ENCODE data around the gene LRIG3.

LRIG3 gene

GRCh38 chr12:58932806-58933681 is 12.7 kb upstream of the LRIG3 start:
- no peaks in the 10 kb centered on the region for H3K27me3 ChIP-seq (ENCODE audit: insufficient read depth, low read length)
- no peak overlapping the region for H3K27ac ChIP-seq (ENCODE audit: low read depth, low read length)
- H3K36me3 ChIP-seq (ENCODE audit: insufficient read depth, low read length), result no peaks in the 10 kb centered on the region
- H3K79me2 ChIP-seq (ENCODE audit: control insufficient read depth, insufficient read depth, low read length, unreplicated experiment), result no peaks in the 10 kb centered on the region
- no peaks in the 10 kb centered on the region for H3K4me1 ChIP-seq (ENCODE audit: control insufficient read depth, insufficient read depth, low read length, unreplicated experiment)
- H2AFZ ChIP-seq (ENCODE audit: low read length, unreplicated experiment), result no peak overlapping the region
- H3K4me3 ChIP-seq (ENCODE audit: low read depth, low read length), result no peak overlapping the region

- Histone ChIP-seq H2AFZ (ENCODE audit: low read length, unreplicated experiment) (no peak overlapping the region), H3K36me3 (ENCODE audit: insufficient read depth, low read length) (no peaks in the 10 kb centered on the region), H3K4me3 (ENCODE audit: low read depth, low read length) (no peak overlapping the region), H3K4me1 (ENCODE audit: control insufficient read depth, insufficient read depth, low read length, unreplicated experiment) (no peaks in the 10 kb centered on the region), H3K27ac (ENCODE audit: low read depth, low read length) (no peak overlapping the region), H3K27me3 (ENCODE audit: insufficient read depth, low read length) (no peaks in the 10 kb centered on the region), H3K79me2 (ENCODE audit: control insufficient read depth, insufficient read depth, low read length, unreplicated experiment) (no peaks in the 10 kb centered on the region)
Observed at GRCh38 chr12:58931518-58931917, 11.2 kb upstream of the LRIG3 start.

- no peaks in the 10 kb centered on the region for H3K36me3 ChIP-seq (ENCODE audit: insufficient read depth, low read length)
- no peak overlapping the region for H3K27ac ChIP-seq (ENCODE audit: low read depth, low read length)
- no peaks in the 10 kb centered on the region for H3K4me1 ChIP-seq (ENCODE audit: control insufficient read depth, insufficient read depth, low read length, unreplicated experiment)
- H3K79me2 ChIP-seq (ENCODE audit: control insufficient read depth, insufficient read depth, low read length, unreplicated experiment), result no peaks in the 10 kb centered on the region
- no peak overlapping the region for H3K4me3 ChIP-seq (ENCODE audit: low read depth, low read length)
- no peaks in the 10 kb centered on the region for H3K27me3 ChIP-seq (ENCODE audit: insufficient read depth, low read length)
- H2AFZ ChIP-seq (ENCODE audit: low read length, unreplicated experiment), result no peak overlapping the region
Observed at GRCh38 chr12:58930770-58931324, 10.5 kb upstream of the LRIG3 start.

- Histone ChIP-seq H3K4me1 (ENCODE audit: control insufficient read depth, insufficient read depth, low read length, unreplicated experiment) (peaks cover 25% of the 10 kb centered on the region), H3K27me3 (ENCODE audit: insufficient read depth, low read length) (no peaks in the 10 kb centered on the region), H3K79me2 (ENCODE audit: control insufficient read depth, insufficient read depth, low read length, unreplicated experiment) (no peaks in the 10 kb centered on the region)
Observed at GRCh38 chr12:58927120-58927519, 6.8 kb upstream of the LRIG3 start.

GRCh38 chr12:58926586-58926985 is 6.3 kb upstream of the LRIG3 start:
- no peak overlapping the region for H3K27ac ChIP-seq (ENCODE audit: low read depth, low read length)
- no peak overlapping the region for H3K4me3 ChIP-seq (ENCODE audit: low read depth, low read length)

More at GRCh38 chr12:58927120-58927519, 6.8 kb upstream of the LRIG3 start:
- Histone ChIP-seq H3K4me3 (ENCODE audit: low read depth, low read length) (no peak overlapping the region), H3K36me3 (ENCODE audit: insufficient read depth, low read length) (no peaks in the 10 kb centered on the region), H2AFZ (ENCODE audit: low read length, unreplicated experiment) (no peak overlapping the region), H3K27ac (ENCODE audit: low read depth, low read length) (no peak overlapping the region)

GRCh38 chr12:58925751-58926150 is 5.4 kb upstream of the LRIG3 start:
- Histone ChIP-seq H3K27me3 (ENCODE audit: insufficient read depth, low read length) (no peaks in the 10 kb centered on the region), H3K79me2 (ENCODE audit: control insufficient read depth, insufficient read depth, low read length, unreplicated experiment) (no peaks in the 10 kb centered on the region), H2AFZ (ENCODE audit: low read length, unreplicated experiment) (no peak overlapping the region), H3K4me1 (ENCODE audit: control insufficient read depth, insufficient read depth, low read length, unreplicated experiment) (peaks cover 33% of the 10 kb centered on the region), H3K27ac (ENCODE audit: low read depth, low read length) (no peak overlapping the region), H3K4me3 (ENCODE audit: low read depth, low read length) (no peak overlapping the region), H3K36me3 (ENCODE audit: insufficient read depth, low read length) (no peaks in the 10 kb centered on the region)

More at GRCh38 chr12:58926586-58926985, 6.3 kb upstream of the LRIG3 start:
- Histone ChIP-seq H3K79me2 (ENCODE audit: control insufficient read depth, insufficient read depth, low read length, unreplicated experiment) (no peaks in the 10 kb centered on the region), H3K27me3 (ENCODE audit: insufficient read depth, low read length) (no peaks in the 10 kb centered on the region), H3K4me1 (ENCODE audit: control insufficient read depth, insufficient read depth, low read length, unreplicated experiment) (peaks cover 25% of the 10 kb centered on the region), H3K36me3 (ENCODE audit: insufficient read depth, low read length) (no peaks in the 10 kb centered on the region), H2AFZ (ENCODE audit: low read length, unreplicated experiment) (no peak overlapping the region)

- no peaks in the 10 kb centered on the region for H3K79me2 ChIP-seq (ENCODE audit: control insufficient read depth, insufficient read depth, low read length, unreplicated experiment)
- no peaks in the 10 kb centered on the region for H3K27me3 ChIP-seq (ENCODE audit: insufficient read depth, low read length)
- H3K27ac ChIP-seq (ENCODE audit: low read depth, low read length), result no peak overlapping the region
- H3K4me3 ChIP-seq (ENCODE audit: low read depth, low read length), result no peak overlapping the region
- no peaks in the 10 kb centered on the region for H3K36me3 ChIP-seq (ENCODE audit: insufficient read depth, low read length)
- H3K4me1 ChIP-seq (ENCODE audit: control insufficient read depth, insufficient read depth, low read length, unreplicated experiment), result peaks cover 33% of the 10 kb centered on the region
- peak overlapping the region; percentile 14 for H2AFZ ChIP-seq (ENCODE audit: low read length, unreplicated experiment)
Observed at GRCh38 chr12:58925111-58925611, 4.9 kb upstream of the LRIG3 start.

GRCh38 chr12:58924652-58925051 is 4.3 kb upstream of the LRIG3 start:
- H3K36me3 ChIP-seq (ENCODE audit: insufficient read depth, low read length), result no peaks in the 10 kb centered on the region
- H3K79me2 ChIP-seq (ENCODE audit: control insufficient read depth, insufficient read depth, low read length, unreplicated experiment), result peaks cover 2% of the 10 kb centered on the region
- H3K4me1 ChIP-seq (ENCODE audit: control insufficient read depth, insufficient read depth, low read length, unreplicated experiment), result peaks cover 33% of the 10 kb centered on the region
- H3K4me3 ChIP-seq (ENCODE audit: low read depth, low read length), result no peak overlapping the region
- H3K27me3 ChIP-seq (ENCODE audit: insufficient read depth, low read length), result no peaks in the 10 kb centered on the region
- H2AFZ ChIP-seq (ENCODE audit: low read length, unreplicated experiment), result no peak overlapping the region
- H3K27ac ChIP-seq (ENCODE audit: low read depth, low read length), result no peak overlapping the region

GRCh38 chr12:58923781-58924180 is 3.5 kb upstream of the LRIG3 start:
- Histone ChIP-seq H3K4me3 (ENCODE audit: low read depth, low read length) (no peak overlapping the region), H3K27ac (ENCODE audit: low read depth, low read length) (no peak overlapping the region), H3K79me2 (ENCODE audit: control insufficient read depth, insufficient read depth, low read length, unreplicated experiment) (peaks cover 11% of the 10 kb centered on the region), H2AFZ (ENCODE audit: low read length, unreplicated experiment) (no peak overlapping the region), H3K36me3 (ENCODE audit: insufficient read depth, low read length) (no peaks in the 10 kb centered on the region), H3K27me3 (ENCODE audit: insufficient read depth, low read length) (no peaks in the 10 kb centered on the region), H3K4me1 (ENCODE audit: control insufficient read depth, insufficient read depth, low read length, unreplicated experiment) (peaks cover 33% of the 10 kb centered on the region)

GRCh38 chr12:58922849-58923248 is 2.5 kb upstream of the LRIG3 start:
- Histone ChIP-seq H2AFZ (ENCODE audit: low read length, unreplicated experiment) (no peak overlapping the region), H3K27ac (ENCODE audit: low read depth, low read length) (0 out of 2 replicates have a peak overlapping the region, but pooled peaks have one; percentile 13), H3K4me1 (ENCODE audit: control insufficient read depth, insufficient read depth, low read length, unreplicated experiment) (peaks cover 33% of the 10 kb centered on the region), H3K79me2 (ENCODE audit: control insufficient read depth, insufficient read depth, low read length, unreplicated experiment) (peaks cover 20% of the 10 kb centered on the region), H3K4me3 (ENCODE audit: low read depth, low read length) (no peak overlapping the region), H3K36me3 (ENCODE audit: insufficient read depth, low read length) (no peaks in the 10 kb centered on the region), H3K27me3 (ENCODE audit: insufficient read depth, low read length) (no peaks in the 10 kb centered on the region)
